Measurements from ENCODE around the gene HMX2.

The HMX2 gene

GRCh38 chr10:123139165-123139520 lies 8.8 kb upstream of the HMX2 start:
- no peak for DNase-seq (ENCODE audit: low read depth, low spot score)

DNA sequence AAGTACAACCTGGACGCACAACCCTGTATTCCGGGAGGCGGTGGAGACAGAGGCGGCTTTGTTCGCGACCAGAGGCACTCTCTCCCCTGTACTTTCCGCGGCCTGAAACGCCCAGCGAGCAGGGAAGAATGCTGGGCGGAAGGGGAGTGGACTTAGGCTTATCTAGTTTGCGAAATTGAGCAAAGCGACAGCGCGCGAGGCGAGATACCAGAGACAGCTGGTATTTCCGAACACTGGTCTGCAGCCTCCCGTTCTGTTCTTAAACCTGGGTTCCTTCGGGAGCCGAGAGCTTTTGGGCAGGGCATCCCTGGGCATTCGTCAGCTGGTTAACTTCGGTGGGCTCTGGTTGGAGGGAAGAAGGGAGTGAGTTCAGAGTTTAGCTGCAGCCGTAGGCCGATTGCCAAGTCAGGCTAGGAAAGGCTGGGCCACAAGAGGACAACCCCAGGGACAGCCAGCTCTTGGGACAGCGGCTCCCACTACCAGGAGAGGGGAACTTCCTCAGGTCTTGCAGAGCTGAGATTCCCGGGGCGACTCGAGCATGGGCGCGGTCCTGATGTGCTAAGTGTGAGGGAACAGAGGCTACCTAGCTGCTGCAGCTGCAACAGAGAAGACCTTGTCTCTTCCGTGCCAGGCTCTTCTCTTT lies 8.3 kb upstream of the HMX2 start:
- no peak for DNase-seq (ENCODE audit: low read depth, low spot score)

- DNase-seq (ENCODE audit: low read depth, low spot score), result no peak
These were observed 7.6 kb upstream of the HMX2 start for GRCh38 chr10:123140164-123140982.

DNA sequence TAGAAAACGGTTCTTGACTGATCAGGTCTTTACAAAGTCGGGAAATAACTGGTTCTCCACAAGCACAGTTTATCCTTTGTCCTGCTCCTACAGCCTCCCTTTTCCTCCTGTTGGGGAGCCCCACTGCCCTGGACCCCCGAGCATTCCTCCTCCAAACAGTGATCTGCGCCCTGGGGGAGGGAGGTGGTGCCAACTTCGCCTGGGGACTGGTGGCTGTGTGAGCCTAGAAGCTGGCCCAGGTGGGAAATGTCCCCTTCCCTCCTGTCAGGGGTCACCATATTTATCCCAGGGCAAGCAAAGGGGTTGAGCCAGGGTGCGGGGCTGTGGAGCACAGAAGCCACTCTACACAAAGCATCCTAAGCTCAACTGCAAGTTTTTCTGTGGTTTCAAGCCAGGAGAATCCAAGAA lies 6.9 kb upstream of the HMX2 start:
- DNase-seq (ENCODE audit: low read depth, low spot score), result no peak

- DNase-seq (ENCODE audit: low read depth, low spot score), result no peak
These were observed 5.9 kb upstream of the HMX2 start for GRCh38 chr10:123141791-123142700.

DNA sequence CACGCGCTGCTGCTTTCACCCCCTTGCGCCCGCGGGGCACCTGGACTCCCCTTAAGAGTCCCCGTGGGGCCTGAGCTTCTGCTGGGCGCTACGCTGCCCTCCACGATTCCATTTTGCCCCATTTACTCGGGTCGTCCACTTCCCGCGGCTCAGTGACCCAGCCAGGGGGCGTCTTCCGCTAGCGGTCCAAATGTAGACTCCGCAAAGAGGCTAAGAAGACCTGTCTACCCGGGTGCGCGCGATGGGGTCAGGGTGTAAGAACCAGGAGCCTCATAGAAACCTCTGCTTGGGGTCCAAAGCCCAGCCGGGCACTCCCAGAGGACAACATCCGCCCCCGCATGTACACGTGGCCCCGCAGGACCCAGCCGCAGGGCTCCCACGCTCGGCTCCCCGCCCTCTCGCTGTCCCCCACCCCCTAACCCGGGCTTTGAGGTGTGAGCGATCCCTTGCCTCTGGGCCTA lies 5.2 kb upstream of the HMX2 start:
- DNase-seq (ENCODE audit: low read depth, low spot score), result no peak

- DNase-seq (ENCODE audit: low read depth, low spot score), result no peak
These were observed 4.6 kb upstream of the HMX2 start for GRCh38 chr10:123143162-123143824.

DNA sequence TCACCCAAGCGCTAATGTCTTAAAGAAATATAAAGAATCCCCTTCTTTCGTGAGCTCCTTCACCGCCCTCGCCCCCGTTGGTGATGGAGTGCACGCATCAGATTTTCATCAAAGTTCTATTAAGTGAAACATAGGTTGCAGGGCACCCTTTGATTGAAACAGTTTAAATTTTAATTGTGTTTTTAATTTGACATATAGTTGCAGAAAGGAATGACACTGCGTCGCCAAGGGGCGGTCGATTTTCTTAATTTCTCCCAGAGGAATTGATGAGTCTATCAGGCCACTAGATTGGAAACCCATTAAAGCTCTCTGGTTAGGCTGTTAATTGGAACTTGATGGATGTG lies 4.1 kb upstream of the HMX2 start:
- no peak for DNase-seq (ENCODE audit: low read depth, low spot score)

DNA sequence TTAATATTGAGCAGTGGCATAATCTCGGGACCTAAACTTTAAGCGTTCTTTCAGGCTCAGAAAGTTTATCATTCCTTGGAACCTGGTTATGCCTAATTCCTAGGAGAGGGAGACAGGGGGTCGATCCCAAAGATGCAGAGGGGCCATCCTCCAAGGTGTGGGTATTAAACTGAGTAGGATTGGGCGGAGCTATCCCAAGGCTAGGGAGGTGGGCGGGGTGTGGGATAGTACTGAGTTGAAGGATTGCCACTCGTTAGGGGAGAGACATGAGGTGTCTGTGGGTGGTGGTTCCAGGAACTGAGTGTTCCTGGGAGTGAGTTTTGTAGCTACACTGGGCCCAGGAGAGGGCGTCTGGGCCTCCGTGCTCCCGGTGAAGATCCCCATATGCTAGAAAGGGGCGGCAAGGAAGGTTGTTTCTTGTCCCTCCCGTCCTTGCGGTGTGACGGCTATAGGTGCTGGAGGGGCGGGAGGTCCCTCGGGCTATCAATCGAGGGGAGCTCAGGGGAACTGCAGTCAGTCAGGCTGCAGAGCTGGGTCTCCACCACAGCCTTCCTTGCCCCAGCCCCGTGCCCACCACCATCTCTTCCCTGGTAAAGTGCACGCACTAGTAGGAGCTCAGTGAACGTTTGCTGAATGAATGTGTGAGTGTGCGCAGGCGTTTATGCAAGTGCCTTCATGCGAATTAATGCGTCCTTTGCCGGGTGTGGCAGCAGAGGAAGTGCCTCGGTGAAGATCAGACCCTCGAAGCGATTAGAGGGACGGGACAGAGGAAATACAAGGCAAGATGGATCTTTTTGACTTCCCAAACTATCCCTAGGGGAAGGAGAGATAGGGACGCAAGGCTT lies 3.0 kb upstream of the HMX2 start:
- DNase-seq (ENCODE audit: low read depth, low spot score), result no peak

- no peak for DNase-seq (ENCODE audit: low read depth, low spot score)
These were observed 2.4 kb upstream of the HMX2 start for GRCh38 chr10:123145542-123146012.

- DNase-seq (ENCODE audit: low read depth, low spot score), result no peak
These were observed 1.7 kb upstream of the HMX2 start for GRCh38 chr10:123146013-123146893.

DNA sequence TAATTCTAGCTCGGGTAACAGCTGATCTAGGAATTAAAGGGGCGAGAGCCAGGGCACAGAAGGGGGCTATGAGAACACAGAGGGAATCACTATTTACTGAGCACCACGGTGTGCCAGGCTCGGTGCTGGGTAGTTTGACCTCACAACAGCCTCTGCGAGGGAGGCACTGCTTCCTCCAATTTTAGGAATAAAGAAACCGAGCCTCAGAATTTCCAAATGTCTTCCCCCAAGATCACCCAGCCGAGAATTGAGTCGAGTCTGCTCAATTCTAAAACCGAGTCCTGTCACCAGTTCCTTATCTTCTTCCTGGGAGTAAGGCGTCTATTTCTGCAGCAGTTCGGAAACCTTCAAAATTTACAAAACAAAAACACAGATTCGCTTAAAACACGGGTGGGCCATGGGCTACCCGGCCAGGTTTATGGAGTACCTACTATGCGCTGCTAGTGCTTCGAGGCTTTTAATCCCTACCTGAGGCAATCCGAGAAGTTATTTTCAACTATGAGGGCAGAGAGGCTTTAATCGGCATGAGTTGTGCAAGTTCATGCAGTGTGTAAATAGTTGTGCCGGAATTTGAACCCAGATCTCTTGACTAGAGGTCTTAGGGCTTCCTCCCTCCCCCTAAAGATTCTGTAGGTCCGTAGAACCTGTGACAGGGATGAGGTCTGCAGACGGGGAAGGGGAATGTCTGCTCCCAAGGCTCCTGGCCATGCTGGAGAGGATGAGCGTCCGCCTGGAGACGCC lies 872 bp upstream of the HMX2 start:
- DNase-seq (ENCODE audit: low read depth, low spot score), result no peak

- DNase-seq (ENCODE audit: low read depth, low spot score), result no peak
These were observed 652 bp downstream of the HMX2 start for GRCh38 chr10:123148414-123149161.

GRCh38 chr10:123149162-123149567 lies 1.2 kb downstream of the HMX2 start:
- DNase-seq (ENCODE audit: low read depth, low spot score), result no peak

GRCh38 chr10:123149568-123150270 lies 1.8 kb downstream of the HMX2 start:
- no peak for DNase-seq (ENCODE audit: low read depth, low spot score)

- DNase-seq (ENCODE audit: low read depth, low spot score), result no peak
These were observed 2.5 kb downstream of the HMX2 start for GRCh38 chr10:123150271-123150985.

Measured in smooth muscle cell of the brain vasculature (primary cell).